ENCODE measurements around the gene DNM3. TPM values are rescaled to one million over a fixed set of nuclear protein-coding genes. Genes with fewer than 3 reads are reported as not detected.

The DNM3 gene
- total and polyA plus RNA-seq, 2 of the 8 experiments (the other 6 are each of a cell fraction or from before 2014, with no cell fraction given) = 2.0 to 8.5 TPM

DNA sequence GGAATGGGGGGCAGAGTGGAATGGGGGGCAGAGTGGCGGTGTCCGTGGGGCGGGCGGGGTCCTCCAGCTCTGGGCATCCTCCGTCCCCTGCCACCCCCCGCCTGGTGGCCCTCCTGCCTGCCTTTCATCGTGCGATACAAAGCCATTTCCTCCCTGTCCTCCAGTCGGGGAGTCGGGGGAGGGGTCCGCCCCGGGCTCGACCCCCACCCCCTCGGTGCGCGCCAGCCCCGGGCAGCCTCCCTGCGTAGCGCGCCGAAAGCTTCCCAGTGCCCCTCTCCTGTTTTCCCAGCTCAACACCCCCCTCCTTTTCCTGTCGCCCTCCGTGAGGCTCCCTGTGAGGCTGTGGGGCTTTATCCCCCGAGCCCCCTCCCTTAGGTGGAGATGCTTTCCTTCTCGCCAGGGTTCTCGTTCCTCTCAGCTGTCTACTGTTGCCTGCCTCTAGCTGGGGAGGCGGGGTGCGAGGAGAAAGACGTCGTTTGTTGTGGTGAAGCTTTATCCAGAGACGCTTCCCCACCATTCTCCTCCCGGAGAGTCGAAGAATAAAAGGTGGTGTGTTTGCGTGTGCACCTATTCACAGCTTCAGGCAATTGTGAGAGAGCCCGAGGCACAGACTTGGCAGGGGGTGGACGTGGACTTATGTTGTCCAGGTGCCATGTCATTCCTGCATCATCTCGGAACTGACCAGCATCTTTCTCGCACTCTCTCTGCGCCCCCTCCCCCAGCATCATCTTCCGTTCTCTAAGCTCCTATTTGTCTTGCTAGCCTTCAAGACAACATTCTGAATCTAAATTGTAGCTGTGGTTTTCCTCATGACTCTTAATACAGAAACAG is 848 bp downstream of the DNM3 start:
- peak in 1 of 2 experiments; percentile 71 for DNase-seq (ENCODE audit: low read depth in 1 of 2, low spot score in 2 of 2)
- H3K23me2 ChIP-seq (ENCODE audit: low read depth, low read length) = peaks cover 11% of the 10 kb centered on the region
- peak overlapping the region; percentile 74 to 93 (median 88) for H3K4me3 ChIP-seq (ENCODE audit: extremely low read depth in 1 of 4, insufficient read depth in 2 of 4, low read depth in 3 of 4, low read length in 4 of 4)
- H4K5ac ChIP-seq (ENCODE audit: insufficient read length, low read depth, low read length) = no peak overlapping the region
- no peaks in the 10 kb centered on the region for H3K36me3 ChIP-seq (ENCODE audit: control insufficient read depth in 2 of 4, insufficient read depth in 4 of 4, low read length in 3 of 4)
- H3K23ac ChIP-seq (ENCODE audit: insufficient read length) = no peak overlapping the region
- no peak overlapping the region for H3K4ac ChIP-seq (replicated peaks; ENCODE audit: insufficient read length, low read depth, low read length)
- no peak overlapping the region for H3K14ac ChIP-seq (ENCODE audit: insufficient read length)
- no peak overlapping the region for H3K27ac ChIP-seq (ENCODE audit: low read depth, low read length)
- peaks cover 0 to 4% (median 1%) of the 10 kb centered on the region in 4 experiments; a peak in 3 of 7 replicates for H3K27me3 ChIP-seq (replicated peaks in 1 of 4; ENCODE audit: control insufficient read depth in 3 of 4, extremely low read depth in 1 of 4, insufficient read depth in 3 of 4, low read length in 3 of 4)
- POLR2A ChIA-PET (ENCODE audit: partially characterized antibody) = no interaction called here
- no peaks in the 10 kb centered on the region for H3K79me2 ChIP-seq (ENCODE audit: control insufficient read depth in 1 of 2, insufficient read depth in 2 of 2, low read length in 2 of 2)
- 3% methylated on average over 28 of the region's 40 CpGs; no CpG with 5 or more reads in 1 of the 2 experiments for WGBS, 2 experiments (ENCODE audit: extremely low coverage in 1 of 2, insufficient coverage in 1 of 2, insufficient read length in 1 of 2, insufficient replicate concordance in 2 of 2, low coverage in 1 of 2, low lambda C conversion rate in 2 of 2, missing lambda C conversion rate in 1 of 2)
- H2BK20ac ChIP-seq (ENCODE audit: low read length) = no peak overlapping the region
- no peaks in the 10 kb centered on the region for H4K20me1 ChIP-seq (replicated peaks in 1 of 2; ENCODE audit: control insufficient read depth in 1 of 2, insufficient read depth in 2 of 2, low read length in 2 of 2)
- H3K79me1 ChIP-seq (ENCODE audit: low read depth, low read length) = no peaks in the 10 kb centered on the region; the same call in 1 of the 2 replicates
- H3K9ac ChIP-seq (replicated peaks in 1 of 4; ENCODE audit: extremely low read depth in 1 of 4, low read depth in 3 of 4, low read length in 3 of 4) = peak overlapping the region in 2 of 4 experiments; percentile 7 to 61; a peak in 4 of 7 replicates
- 0 out of 2 replicates have a peak overlapping the region, but pooled peaks have one; percentile 19 for H3K18ac ChIP-seq (ENCODE audit: extremely low read depth, low read length)
- H3K9me3 ChIP-seq (ENCODE audit: insufficient read depth in 2 of 2, low read depth in 1 of 2, low read length in 1 of 2) = no peaks in the 10 kb centered on the region
- peak overlapping the region; percentile 91 to 98 for H3K4me2 ChIP-seq (ENCODE audit: insufficient read depth in 1 of 2, low read depth in 2 of 2, low read length in 2 of 2)
- no peak overlapping the region for H2BK5ac ChIP-seq (ENCODE audit: low read depth, low read length)
- H2BK15ac ChIP-seq (ENCODE audit: low read length) = no peak overlapping the region
- TF ChIP-seq RBBP5 (IDR thresholded peaks at IDR 0.05; ENCODE audit: borderline replicate concordance, low read depth, low read length) = peak; percentile 66; the same call in 1 of the 2 replicates
- TF ChIP-seq POU5F1 (IDR thresholded peaks at IDR 0.05; ENCODE audit: low read depth, low read length) = no peak
- TF ChIP-seq RXRA (IDR thresholded peaks at IDR 0.05; ENCODE audit: insufficient read depth, low read depth, low read length) = no peak
- TF ChIP-seq SRF (IDR thresholded peaks at IDR 0.05; ENCODE audit: low read depth, low read length) = no peak
- peak in 1 of 2 experiments; percentile 64; a peak in 1 of 4 replicates for TF ChIP-seq SIN3A (conservative IDR thresholded peaks at IDR 0.05 in 1 of 2, IDR thresholded peaks at IDR 0.05 in 1 of 2; ENCODE audit: low read depth in 1 of 2, low read length in 2 of 2)
- peak; percentile 55 for TF ChIP-seq SAP30 (IDR thresholded peaks at IDR 0.05; ENCODE audit: insufficient read depth, insufficient replicate concordance, low read length)
- TF ChIP-seq ASH2L (IDR thresholded peaks at IDR 0.05; ENCODE audit: low read length) = peak; percentile 82
- peak; percentile 89 for TF ChIP-seq KDM4A (IDR thresholded peaks at IDR 0.05; ENCODE audit: low read depth, low read length, severe bottlenecking)
- TF ChIP-seq SP4 (IDR thresholded peaks at IDR 0.05; ENCODE audit: low read length) = no peak
- TF ChIP-seq TAF1 (IDR thresholded peaks at IDR 0.05; ENCODE audit: low read depth, low read length) = no peak
- no peak for TF ChIP-seq FOSL1 (IDR thresholded peaks at IDR 0.05; ENCODE audit: insufficient read depth, low read depth, low read length)
- H2AK5ac ChIP-seq (ENCODE audit: low read depth, low read length) = no peak overlapping the region
- H3K56ac ChIP-seq (replicated peaks; ENCODE audit: insufficient read length, low read depth, low read length) = no peak overlapping the region
- H4K8ac ChIP-seq (ENCODE audit: extremely low read depth, insufficient read depth, low read length) = peak overlapping the region; percentile 22
- H4K91ac ChIP-seq (replicated peaks; ENCODE audit: insufficient read length, low read length) = no peak overlapping the region
- peak; percentile 28 for FAIRE-seq
- CTCF ChIA-PET (ENCODE audit: partially characterized antibody) = interaction anchor here (0.7 to 5.0 kb wide), 16 partner anchors 11 to 448 kb away, joined by 3 to 22 read pairs (median 4); no protein-coding TSS in a partner anchor
- peak overlapping the region; percentile 96 for H2AFZ ChIP-seq (ENCODE audit: low read length)
- no peak overlapping the region for H2BK12ac ChIP-seq (ENCODE audit: low read depth, low read length)
- H3K4me1 ChIP-seq (replicated peaks in 1 of 4; ENCODE audit: control insufficient read depth in 3 of 4, insufficient read depth in 4 of 4, low read length in 3 of 4) = peaks cover 0 to 6% (median 2%) of the 10 kb centered on the region in 4 experiments; a peak in 1 of 7 replicates
- no peak overlapping the region for H2BK120ac ChIP-seq (replicated peaks; ENCODE audit: low read depth, low read length)

Data from H1 (cell line).